HK-2 (cell line): ENCODE data around the gene TAGLN2.
A peak's percentile ranks its signal among the peaks of the same experiment; 100 is the strongest.

Experiments used
- DNase-seq: peaks from one replicate; pipeline ENCODE4 v3.0.0-alpha.2; 2018; ENCODE audit not compliant: unreplicated experiment

The TAGLN2 gene

GRCh38 chr1:159935719-159936272, 10.5 kb upstream of the TAGLN2 start:
- no peak for DNase-seq

DNA sequence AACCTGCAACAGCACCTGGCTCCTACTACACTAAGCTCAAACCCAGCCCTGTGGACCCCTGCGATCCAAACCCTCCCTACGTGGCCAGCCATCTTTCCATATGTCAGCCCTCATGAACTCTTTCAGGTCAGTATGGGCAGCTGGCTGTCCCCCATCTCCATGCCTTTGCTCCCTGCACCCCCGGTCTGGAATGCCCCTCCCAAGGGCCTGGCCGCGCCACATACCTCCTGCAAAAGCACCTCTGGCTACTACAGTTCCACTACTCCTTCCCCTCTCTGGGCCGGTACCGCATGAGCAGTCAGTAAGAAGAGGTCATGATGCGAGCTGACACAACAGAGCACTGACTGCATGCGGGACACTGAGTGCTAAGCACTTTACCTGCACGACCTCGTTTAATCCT, 10.0 kb upstream of the TAGLN2 start:
- no peak for DNase-seq

DNA sequence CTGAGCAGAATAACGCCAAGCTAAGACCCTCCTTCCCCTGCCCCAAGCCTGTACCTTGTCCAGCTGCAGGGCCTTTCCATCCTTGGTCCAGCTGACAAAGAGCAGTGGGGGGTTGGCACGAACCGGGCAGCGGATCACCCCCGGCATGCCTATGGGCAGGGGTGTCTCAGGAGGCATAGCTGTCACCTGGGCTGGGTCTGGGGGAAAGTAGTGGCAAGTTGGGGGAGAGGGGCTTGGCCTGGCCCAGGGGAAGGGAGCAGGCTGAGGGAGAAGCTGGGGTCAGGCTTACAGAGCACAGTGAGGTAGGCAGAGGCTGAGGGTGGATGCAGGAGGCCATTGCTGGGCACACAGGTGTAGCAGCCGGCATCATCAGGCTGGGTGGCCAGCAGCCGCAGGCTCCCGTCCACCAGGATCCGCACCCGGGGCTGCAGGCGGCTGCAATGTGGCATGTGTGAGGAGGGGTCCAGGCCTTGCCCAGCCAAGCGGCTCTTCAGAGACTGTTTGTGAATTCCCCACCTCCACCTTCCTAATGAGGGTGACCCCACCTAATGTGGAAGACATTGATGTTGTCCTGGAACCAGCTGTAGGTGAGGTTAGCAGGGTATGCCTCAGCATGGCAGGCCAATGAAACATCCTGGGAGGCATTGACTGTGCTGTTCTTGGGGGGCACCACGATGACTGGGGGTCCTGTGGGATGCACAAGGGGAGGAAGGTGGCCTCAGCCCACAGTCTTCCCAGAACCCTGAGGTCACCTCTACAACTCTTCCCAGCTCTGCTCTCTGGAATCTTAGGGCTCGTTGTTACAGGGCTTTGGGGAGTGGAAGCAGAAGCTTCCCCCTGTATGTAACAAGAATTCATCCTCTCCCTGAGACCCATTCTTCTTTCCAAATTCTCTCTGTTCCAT, 9.1 kb upstream of the TAGLN2 start:
- DNase-seq: no peak

GRCh38 chr1:159933347-159933746, 8.0 kb upstream of the TAGLN2 start:
- DNase-seq: no peak

GRCh38 chr1:159932296-159933285, 7.3 kb upstream of the TAGLN2 start:
- DNase-seq: no peak

DNA sequence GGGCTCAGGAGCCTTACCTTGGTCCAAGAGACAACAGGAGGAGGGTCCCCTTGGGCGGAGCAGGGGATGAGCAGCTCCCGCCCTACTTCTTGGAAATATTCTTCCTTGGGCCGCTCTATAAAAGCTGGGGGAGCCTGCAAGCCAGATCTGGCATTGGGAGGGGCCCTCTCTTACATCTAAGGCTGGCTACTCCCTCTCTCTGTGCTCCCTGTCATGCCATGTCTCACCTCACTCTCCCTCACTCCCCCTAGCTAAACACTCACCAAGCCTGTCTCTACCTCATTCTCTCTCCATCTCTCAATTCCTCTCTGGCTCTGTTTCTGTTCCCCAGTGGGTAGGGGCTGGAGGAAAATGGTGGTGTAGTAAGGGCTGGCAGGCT, 6.5 kb upstream of the TAGLN2 start:
- DNase-seq: no peak

DNA sequence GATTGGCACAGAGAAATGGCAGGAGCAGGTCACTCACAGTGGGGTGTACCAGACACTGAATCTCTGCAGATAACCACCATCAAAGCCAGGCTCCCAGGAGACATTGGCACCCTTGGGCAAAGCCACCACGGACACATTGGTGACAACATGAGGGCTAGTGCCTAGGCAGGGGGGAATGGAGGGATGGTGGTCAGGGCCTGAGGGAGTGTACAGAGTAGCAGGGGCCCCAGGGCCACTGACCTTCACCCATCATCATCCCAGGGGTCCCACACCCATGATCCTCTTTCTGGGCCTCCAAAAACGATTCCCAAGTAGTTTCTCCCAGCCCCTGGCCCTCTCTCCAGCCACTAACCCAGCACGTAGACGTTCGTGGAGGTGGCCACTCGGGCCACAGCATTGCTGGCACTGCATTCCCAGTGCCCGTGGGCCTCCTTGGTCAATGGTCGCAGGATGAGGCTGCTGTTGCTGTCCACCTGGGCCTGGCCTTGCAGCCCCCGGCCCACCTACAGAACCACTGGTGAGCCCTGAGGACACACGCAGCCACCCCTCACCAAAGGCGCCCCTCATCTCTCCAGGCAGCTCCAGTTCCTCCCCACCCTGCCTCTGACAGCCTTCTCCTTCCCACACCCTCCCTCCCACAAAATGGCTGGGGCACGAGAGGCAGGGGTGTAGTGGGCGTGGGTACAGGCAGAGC, 5.9 kb upstream of the TAGLN2 start:
- no peak for DNase-seq

- no peak for DNase-seq
Observed at GRCh38 chr1:159930634-159931033, 5.3 kb upstream of the TAGLN2 start.

GRCh38 chr1:159930216-159930615, 4.9 kb upstream of the TAGLN2 start:
- DNase-seq: no peak

- DNase-seq: no peak
Observed at GRCh38 chr1:159929155-159930051, 4.1 kb upstream of the TAGLN2 start.

DNA sequence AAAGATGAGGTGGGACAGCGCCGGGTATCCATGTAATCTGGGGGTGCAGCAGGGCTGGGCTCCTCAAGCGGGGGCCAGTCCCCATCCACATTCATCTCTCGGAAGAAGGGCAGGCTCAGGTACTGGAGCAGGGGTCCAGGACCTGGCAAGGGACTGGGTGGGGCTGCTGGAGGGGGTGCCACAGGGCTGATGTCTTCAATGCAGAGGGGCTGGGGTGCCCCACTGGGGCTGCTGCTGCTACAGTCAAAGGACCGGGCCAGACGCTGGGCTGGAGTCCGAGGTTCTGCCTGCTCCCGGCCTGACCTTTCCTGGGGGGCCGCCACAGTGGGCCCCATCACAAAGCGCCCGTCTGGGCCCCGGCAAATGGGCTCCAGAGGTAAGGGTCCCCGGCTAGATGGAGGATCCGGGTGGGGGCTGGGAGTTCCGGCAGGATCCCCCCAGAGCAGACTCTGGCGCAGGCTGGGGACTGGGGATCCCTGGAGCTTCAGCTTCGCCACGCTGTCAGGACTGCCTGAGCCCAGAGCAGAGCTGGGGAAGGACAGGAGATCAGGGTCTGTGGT, 3.3 kb upstream of the TAGLN2 start:
- DNase-seq: no peak

DNA sequence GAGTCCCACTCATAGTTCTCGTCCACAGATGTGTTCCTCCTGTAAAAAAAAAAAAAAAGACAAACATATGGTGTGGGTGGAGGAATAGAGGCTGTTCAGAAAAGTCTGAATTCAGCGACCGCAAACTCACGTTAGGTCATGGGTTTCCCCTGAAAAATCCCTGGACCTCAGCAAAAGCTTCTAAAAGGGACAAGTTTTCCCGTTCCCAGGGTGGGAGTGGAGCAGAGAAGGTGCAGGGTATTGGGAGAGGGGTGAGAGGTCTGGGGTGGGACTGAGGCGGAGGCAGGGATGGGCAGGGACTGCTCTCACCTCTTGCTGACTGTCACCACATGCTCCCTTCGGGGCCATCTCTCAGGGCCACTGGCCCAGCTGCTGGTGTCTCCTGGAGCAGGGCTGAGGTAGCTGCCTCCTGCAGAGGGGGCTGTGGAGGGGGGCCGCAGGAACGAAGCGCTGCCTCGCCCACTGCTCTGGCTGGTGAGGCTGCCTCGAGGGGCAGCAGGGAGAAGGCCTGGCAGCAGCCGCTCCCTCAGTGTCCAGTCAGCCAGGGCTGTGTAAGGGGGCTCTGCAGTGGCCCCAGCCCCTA, 2.6 kb upstream of the TAGLN2 start:
- DNase-seq: no peak

- DNase-seq: no peak
Observed at GRCh38 chr1:159927211-159927848, 2.0 kb upstream of the TAGLN2 start.

DNA sequence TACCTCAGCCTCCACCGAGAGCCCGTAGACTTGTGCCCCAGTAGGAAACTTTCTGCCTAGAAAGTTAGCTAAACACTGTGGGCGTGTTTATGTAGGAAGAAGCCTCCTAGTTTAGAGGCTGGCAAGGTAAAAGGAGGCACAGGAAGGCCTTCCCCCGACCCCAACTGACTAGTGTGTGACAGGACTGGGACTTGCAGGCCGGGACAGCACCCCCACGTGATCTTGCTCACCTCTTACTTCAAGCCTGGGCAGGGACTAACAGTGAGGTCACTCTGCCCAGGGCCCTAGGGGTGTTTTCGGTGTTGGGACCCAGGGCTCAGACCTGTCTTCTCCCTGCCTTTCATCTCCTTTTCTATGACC, 392 bp upstream of the TAGLN2 start:
- peak; percentile 60 for DNase-seq

- DNase-seq: peak; percentile 96
Observed at GRCh38 chr1:159924025-159924790, 1.1 kb downstream of the TAGLN2 start.

DNA sequence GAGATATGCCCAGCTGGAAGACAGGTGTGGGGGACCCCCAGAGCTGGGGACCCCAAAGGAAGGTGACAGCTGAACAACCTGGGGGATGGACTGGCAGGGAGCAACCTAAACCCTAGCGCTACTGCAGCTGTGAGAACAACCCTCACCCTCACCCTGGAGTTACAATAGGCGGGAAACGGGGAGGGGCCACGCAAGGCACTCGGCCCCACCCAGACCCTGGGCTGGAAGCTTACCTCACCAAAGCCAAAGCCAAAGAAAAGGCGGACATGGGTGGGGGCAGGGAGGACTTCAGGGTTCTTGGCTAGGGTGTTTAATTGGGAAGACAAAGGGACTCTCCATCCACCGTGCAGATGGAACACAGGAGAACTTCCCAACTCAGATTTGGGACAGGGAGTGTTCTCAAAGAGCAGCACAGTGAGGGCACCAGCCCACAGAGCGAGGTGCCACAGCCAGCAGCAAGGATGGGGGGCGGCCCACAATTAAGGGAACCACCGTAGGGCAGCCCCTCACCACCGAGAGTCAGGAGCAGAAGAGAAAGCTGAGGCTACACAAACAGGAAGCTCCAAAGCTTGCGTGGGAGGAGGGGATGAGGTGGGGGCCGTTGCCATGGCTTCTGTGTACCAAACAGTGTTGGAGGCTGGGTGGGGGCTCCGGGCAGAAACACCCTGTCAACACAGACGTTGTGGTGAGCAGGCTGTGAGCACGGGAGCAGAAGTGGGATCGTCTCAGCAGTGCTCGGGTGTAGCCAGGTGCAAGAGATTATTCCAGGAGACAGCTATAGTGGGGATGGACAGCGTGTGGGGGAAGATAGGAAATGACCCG, 1.9 kb downstream of the TAGLN2 start:
- peak; percentile 82 for DNase-seq

GRCh38 chr1:159922511-159923202, 2.6 kb downstream of the TAGLN2 start:
- no peak for DNase-seq
